GM21367 (cell line): ENCODE measurements around the gene CNGA3.
"Not testable (repeated sequence)": the region's sequence is repeated elsewhere in the genome, so short reads cannot be mapped to it uniquely, and the experiment has no call there.

ENCODE experiments used
- ATAC-seq: cut with Tn5 transposase; IDR thresholded peaks from one replicate; pipeline ENCODE4 v1.9.1; 2021; ENCODE audit not compliant: unreplicated experiment

Gene CNGA3

DNA sequence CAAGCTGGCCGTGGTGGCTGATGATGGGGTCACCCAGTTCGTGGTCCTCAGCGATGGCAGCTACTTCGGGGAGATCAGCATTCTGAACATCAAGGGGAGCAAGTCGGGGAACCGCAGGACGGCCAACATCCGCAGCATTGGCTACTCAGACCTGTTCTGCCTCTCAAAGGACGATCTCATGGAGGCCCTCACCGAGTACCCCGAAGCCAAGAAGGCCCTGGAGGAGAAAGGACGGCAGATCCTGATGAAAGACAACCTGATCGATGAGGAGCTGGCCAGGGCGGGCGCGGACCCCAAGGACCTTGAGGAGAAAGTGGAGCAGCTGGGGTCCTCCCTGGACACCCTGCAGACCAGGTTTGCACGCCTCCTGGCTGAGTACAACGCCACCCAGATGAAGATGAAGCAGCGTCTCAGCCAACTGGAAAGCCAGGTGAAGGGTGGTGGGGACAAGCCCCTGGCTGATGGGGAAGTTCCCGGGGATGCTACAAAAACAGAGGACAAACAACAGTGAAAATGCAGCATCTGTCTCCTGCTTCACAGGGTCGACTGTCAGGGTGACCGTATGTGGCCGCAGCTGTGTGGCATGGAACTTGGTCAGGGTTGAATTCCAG, 50.6 kb downstream of the CNGA3 start:
- no peak for ATAC-seq

DNA sequence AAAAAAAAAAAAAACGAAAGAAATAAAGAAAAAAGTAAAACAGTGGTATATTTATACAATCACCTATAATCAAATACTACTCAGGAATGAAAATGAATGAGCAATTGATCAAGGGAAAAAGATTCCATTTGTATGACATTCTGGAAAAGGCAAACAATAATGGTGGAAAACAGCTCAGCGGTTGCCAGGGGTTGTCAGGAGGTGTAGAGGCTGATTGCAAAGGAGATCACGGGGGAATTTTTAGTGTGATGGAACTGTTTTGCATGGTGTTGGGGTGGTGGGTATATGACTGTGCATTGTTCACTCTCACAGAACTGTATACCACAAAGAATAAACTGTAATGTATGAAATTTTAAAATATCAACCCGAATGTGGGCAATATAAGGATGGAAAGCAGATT, 52.9 kb downstream of the CNGA3 start:
- ATAC-seq = no peak

DNA sequence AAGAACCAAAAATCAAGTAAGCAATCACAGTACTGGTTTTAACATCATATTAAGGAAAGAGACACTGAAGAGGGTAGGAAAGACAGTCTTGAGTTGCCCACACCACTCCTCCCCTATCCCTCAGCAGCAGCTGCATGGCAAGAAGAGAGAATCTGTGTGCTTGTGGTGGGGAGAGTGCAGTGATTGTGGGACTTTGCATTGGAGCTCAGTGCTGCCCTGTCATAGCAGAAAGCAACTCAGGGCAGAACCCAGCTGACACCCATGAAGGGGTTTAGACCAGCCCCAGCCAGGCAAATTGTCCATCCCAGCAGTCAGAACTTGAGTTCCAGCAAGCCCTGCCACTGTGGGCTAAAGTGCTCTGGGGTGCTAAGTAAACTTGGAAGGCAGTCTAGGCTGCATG, 57.6 kb downstream of the CNGA3 start:
- no peak for ATAC-seq

DNA sequence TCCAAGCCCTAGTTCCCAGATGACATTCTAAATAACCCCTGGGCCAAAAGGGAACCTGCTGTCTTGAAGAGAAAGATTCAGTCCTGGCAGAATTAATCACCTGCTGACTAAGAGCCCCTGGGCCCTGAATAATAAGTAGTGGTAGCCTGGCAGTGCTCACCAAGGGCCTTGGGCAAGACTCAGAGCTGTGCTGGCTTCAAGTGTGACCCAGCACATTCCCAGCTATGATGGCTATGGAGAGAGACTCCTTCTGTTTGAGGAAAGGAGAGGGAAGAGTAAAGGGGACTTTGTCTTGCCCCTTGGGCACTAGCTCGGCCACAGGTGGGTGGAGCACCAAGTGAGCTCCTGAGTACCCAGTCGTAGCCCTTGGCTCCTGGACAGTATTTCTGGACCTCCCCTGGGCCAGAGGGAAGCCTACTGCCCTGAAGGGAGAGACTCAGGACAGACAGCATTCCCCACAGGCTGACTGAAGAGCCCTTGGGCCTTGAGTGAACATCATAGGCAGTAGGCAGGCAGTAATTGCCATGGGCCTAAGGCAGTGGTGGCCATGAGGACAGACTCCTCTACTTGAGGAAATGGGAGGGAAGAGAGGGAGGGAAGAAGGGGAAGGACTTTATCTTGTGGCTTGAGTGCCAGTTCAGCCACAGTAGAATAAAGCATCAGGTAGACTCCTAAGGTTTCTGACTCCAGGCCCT, 58.4 kb downstream of the CNGA3 start:
- ATAC-seq = no peak

DNA sequence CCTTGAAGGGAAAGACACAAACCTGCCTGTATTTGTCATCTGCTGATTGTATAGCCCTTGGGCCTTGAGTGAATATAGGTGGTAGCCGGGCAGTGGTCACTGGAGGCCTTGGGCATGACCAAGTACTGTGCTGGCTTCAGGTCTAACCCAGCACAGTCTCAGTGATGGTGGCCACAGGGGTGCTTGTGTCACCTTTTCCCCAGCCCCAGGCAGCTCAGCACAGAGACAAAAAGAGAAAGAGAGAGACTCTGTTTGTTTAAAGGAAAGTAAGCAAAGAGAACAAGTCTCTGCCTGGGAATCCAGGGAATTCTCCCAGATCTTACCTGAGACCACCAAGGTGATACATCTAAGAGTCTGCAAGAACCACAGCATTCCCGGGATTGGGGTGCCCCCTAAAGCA, 59.0 kb downstream of the CNGA3 start:
- ATAC-seq = no peak

DNA sequence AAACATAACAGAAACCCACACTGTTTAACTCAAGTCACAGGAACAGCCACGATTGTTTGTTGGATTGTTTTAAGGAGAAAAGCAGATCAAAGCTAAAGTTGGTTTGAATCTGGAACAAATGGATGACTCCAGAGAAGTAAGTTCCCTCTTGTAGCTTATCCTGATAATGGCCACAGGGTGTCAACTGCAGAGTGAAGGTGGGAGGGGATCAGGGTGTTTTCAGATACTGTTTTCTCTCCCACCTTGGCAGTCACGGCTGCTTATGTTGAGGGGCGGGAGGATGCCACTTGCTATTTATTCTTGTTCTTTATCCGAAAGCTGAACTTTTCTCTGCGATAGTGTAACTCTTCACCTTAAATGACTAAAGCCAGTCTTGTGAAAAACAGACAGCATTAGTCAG, 61.9 kb downstream of the CNGA3 start:
- no peak for ATAC-seq

DNA sequence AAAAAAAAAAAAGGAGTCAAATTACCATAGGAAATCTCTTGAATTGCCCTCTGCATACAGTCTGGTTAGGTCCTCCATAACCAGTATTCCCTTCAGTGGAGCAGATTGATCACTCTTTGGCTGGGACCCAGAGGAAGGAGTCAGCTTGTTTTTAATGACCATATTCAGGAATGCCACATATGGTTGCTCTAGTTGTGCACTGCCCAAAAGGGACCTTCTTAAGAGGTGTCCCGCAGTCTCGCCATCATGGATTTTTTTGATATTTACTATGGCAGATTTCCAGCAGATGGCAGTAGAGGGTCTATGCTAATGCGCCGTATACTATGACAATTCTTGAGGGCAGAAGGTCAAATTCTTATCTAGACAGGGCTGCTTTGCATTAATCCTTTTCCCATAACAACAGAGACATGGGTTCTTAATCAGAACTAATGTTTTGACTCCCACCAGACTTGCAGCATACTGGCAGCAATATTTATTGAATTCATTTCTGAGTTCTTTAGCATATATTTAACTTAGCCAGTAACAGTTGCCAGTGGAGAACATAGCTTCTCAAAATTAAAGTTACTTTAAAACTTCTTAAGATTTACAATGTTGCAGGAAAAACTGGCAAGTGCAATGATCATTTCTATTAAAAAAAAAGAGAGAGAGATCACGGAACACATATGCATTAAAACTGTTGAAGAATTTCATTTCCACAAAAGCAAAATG, 66.6 kb downstream of the CNGA3 start:
- peak; percentile 85 for ATAC-seq

DNA sequence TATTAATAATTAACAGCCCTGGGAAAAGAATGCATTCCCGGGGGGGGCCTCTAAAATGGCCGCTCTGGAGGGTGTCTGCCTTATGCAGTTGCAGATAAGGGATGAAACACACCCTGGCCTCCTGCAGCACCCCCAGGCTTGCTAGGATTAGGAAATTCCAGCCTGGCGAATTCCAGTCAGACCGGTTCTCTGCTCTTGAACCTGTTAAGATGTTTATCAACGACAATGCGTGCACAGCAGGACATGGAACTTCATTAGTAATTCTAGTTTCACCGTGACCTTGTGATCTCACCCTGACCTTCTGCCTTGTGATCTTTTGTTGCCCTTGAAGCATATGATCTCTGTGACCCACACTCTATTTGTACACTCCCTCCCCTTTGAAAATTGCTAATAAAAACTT, 68.0 kb downstream of the CNGA3 start:
- ATAC-seq = not testable (repeated sequence)

DNA sequence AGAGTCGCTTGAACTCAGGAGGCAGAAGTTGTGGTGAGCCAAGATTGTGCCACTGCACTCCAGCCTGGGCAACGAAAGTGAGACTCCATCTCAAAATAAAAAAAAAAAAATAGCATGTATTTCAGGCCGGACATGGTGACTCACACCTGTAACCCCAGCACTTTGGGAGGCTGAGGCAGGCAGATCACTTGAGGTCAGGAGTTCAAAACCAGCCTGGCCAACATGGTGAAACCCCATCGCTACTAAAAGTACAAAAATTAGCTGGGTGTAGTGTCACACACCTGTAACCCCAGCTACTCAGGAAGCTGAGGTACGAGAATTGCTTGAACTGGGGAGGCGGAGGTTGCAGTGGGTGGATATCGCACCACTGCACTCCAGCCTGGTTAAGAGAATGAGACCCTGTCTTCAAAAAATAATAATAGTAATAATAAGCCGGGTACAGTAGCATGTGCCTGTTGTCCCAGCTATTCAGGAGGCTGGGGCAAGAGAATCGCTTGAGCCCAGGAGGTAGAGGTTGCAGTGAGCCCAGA, 69.5 kb downstream of the CNGA3 start:
- ATAC-seq = not testable (repeated sequence)

DNA sequence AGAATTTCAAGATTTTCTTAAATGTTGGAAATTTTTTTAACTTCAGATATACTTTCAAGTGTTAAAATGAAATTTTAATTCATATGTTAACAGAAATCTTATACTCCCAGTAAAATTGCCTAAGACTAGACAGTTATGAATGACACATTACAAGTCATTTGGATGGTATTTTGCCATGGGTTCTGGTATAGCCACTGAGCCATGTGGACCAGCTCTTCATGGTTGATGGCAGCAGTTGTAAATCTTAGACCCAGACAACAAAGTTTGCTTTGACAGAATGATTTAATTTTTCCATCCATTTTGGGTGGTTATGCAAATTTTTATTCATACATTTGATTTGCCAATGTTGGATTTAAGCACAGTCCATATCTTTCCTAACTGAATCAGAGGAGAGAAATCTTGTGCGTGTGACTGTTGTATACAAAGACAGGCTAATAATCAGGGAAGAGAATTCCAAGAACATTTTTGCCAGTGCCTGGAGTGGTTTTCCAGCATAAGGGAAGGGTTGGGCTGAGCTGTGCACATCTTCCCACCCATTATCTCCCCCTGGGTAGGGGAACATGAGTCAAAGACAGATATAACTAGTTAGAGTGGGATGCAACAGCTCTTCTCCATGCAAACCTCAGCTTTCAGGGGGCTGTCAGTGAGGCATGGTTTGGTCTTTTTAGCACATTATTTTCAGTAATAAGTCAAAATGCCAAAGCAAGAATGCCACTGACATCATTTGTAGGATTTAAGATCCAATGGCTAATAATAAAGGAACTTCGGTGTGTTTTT, 70.3 kb downstream of the CNGA3 start:
- ATAC-seq = no peak

DNA sequence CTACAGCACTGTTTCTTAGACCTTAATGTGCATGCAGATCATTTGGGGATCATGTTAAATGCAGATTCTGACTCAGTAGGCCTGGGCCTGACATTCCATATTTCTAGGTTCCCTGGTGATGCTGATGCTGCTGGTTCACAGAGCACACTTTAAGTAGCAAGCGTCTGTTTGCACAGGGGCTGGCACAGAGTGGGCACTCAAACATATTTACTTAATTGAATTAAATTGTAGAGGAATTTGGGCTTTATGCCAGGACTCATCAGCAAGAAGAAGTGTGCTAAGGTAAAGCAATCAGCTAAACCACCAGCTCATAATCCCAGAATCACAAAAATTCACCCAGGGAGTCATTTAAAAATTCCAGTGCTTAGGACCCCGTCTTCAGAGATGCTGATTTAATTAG, 73.3 kb downstream of the CNGA3 start:
- no peak for ATAC-seq

DNA sequence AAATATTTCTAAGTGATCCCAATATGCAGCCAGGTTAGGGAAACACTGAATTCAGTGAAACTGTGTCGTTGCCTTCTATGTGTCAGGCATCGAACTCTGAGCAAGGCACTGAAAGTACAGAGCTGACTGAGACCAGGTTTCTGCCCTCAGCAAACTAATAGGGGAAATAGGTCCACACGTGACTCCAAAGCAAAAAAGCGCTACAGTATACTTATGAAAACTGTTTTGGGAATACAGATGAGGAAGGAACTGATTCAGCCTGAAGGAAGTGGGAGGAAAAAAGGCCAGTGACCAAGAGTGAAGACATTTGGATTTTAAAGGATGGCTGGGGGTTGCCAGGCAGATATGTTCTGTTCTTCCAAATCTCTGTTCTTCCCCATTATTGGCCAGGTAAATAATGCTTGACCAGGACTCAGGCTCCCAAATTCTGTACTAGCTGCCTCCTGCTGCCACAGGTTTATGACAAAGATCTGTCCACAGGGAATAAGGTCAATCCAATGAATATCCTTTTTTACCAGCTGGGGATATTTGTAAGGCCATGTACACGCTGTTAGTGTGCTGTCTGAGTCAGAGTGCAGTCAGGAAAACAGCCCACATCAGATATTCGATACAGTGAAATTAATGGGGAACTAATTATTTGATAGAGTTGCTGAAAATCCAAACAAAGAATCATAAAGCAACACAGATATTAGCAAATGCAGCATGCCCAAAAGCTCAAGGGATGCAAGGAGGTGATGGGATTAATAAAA, 73.9 kb downstream of the CNGA3 start:
- ATAC-seq = no peak

DNA sequence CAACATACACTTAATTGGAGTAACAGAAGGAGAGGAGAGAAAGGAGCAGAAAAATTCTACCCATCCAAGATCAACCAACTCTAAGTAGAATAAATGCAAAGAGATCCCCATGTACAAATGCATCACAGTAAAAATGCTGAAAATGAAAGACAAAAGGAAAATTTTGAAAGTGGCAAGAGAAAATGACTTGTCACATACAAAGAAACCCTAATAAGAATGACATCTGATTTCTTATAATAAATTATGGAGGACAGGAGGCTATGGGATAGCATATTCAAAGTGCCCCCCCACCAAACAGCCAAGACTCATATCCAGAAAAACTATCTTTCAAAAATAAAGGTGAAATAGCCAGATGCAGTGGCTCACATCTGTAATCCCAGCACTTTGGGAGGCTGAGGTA, 76.2 kb downstream of the CNGA3 start:
- ATAC-seq = no peak

DNA sequence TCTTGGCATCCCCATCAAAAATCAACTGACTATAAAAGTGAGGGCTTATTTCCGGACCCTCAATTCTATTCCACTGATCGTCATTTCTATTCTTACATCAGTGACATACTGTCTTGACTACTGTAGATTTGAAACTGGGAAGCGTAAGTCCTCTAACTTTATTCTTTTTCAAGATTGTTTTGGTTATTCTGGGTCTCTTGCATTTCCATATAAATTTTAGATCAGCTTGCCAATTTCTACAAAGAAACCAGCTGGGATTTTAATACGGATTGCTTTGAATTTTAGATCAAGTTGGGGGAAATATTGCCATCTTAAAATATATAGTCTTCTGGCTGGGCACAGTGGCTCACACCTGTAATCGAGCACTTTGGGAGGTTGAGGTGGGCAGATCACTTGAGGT, 80.5 kb downstream of the CNGA3 start:
- ATAC-seq = no peak

DNA sequence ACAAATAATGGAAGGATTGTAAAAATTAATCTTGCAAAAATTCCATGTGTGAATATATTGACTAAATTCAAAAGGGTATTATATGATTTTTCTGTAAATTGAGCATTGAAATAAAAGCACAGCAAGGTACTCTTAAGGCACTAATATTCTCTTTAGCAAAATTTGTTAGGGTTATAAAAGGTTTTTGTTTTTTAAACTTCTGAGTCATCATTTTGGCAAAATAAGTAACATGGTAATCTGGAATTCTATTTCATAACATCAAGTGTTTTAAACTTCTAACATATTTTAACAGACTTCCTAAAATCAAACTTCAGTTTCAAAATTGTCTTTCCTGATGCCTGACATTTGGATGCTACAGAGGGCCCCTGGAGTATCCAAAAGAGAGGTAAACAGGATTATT, 85.9 kb downstream of the CNGA3 start:
- no peak for ATAC-seq

DNA sequence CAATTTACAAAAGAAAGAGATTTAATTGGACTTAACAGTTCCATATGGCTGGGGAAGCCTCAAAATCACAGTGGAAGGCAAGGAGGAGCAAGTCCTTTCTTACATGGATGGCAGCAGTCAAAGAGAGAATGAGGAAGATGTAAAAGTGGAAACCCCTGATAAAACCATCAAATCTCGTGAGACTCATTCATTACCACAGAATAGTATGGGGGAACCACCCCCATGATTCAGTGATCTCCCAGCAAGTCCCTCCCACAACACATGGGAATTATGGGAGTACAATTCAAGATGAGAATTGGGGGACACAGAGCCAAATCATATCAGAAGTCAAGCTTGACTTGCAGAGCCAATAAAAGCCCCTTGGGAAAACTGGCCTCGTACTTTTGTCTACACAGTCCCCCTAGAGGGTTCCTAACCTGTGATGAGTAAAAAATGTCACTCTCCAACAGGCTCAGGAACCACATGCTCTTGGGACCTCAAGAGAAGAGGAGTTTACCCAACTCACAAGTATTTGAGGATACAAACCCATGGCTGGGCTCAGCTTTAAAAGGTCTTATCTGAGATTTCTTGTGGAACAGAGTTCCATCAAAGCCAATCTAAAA, 87.2 kb downstream of the CNGA3 start:
- ATAC-seq = no peak

DNA sequence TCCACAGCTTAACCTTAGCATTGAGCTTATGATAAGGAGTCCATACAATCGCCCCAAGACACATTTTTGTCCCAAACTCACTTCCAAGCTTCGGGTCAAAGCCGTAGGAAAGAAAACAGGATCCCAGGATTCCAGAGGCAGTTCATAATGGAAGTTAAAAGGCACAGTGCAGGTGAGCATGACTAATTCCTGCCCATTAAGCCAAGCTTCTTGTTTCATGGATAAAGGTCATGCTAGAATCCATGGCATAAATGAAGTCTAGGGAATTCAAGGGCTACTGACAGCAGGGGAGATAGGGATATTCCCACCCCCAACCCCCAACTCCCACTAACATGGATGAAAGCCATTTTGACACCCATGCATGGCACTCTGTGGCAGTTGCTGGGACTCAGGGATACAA, 88.2 kb downstream of the CNGA3 start:
- ATAC-seq = no peak

DNA sequence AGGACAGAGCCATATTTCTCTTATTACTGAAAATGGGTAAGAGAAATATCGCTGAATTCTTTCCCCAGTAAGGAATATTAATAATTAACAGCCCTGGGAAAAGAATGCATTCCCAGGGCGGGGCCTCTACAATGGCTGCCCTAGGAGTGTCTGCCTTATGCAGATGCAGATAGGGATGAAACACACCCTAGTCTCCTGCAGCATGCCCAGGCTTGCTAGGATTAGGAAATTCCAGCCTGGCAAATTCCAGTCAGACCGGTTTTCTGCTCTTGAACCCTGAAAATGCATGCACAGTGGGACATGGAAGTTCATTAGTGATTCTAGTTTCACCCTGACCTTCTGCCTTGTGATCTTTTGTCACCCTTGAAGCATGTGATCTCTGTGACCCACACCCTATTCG, 89.4 kb downstream of the CNGA3 start:
- not testable (repeated sequence) for ATAC-seq

DNA sequence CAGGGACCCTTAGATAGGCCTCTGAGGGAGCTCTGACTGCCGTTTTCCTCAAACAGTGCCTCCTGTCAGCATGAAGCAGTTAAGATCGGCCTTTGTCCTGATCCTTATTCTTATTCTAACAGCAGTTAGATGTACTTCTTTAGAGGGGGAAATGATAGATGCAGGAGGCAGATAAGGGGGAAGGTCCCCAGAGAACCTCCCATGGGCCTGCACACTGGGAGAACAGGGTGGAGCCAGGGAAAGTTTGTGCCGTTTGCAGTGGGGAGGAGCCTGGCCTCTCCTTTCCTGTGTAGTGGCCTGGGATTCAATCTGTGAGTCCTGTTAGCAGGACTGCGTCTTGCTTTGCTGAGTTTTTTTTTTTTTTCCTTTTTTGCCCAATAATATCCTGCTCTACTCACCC, 90.5 kb downstream of the CNGA3 start:
- no peak for ATAC-seq
